IMR-90 (cell line): ENCODE results near the gene CYB5A. TPM values are rescaled to one million over a fixed set of nuclear protein-coding genes. Genes with fewer than 3 reads are reported as not detected.
A peak's percentile ranks its signal among the peaks of the same experiment; 100 is the strongest.
"Not testable (repeated sequence)": the region's sequence is repeated elsewhere in the genome, so short reads cannot be mapped to it uniquely, and the experiment has no call there.

Source experiments
- ATAC-seq: fragments of 200-7000 bp; cut with Tn5 transposase; 2 replicates; pipeline ENCODE4 v1.9.1; 2020; ENCODE audit warnings: low read depth, mild to moderate bottlenecking, moderate library complexity
- BruUV-seq: library from RNA; stranded (reverse); fragments of 400-500 nt; replicated peaks from 2 replicates; lab custom pipeline; 2021; lab: Mats Ljungman, UMichigan
- CTCF ChIA-PET: fragments of 300-600 bp; formaldehyde crosslinking; extraction: SDS; loops from one replicate; lab custom pipeline; 2021; ENCODE audit warnings: antibody characterized with exemption; lab: Yijun Ruan, JAX
- POLR2A ChIA-PET: fragments of 300-600 bp; sonication (Branson Sonifier 250); formaldehyde crosslinking; loops from one replicate; lab custom pipeline; 2022; ENCODE audit warnings: antibody characterized with exemption; ENCODE audit not compliant: unreplicated experiment; lab: Charles Lee
- DNase-seq: peaks from one replicate; pipeline ENCODE4 v3.0.0; 2013
- H2AFZ ChIP-seq: replicated peaks from 2 replicates; pipeline ENCODE3; 2013; ENCODE audit warnings: low read length, mild to moderate bottlenecking; ENCODE audit not compliant: poor library complexity
- H2AK5ac ChIP-seq: 2 replicates; pipeline ENCODE4 v1.6.1; 2013; ENCODE audit warnings: low read depth, low read length, inconsistent platforms
- H2AK9ac ChIP-seq: replicated peaks from 2 replicates; pipeline ENCODE3; 2013; ENCODE audit warnings: mild to moderate bottlenecking, low read depth, low read length, moderate library complexity; ENCODE audit not compliant: poor library complexity
- H2BK120ac ChIP-seq: 2 replicates; pipeline ENCODE4 v1.6.1; 2013; ENCODE audit warnings: low read depth, low read length, inconsistent platforms
- H2BK15ac ChIP-seq: 3 replicates; pipeline ENCODE4 v1.6.1; 2013; ENCODE audit warnings: low read depth, low read length, inconsistent platforms
- H2BK20ac ChIP-seq: 2 replicates; pipeline ENCODE4 v1.6.1; 2013; ENCODE audit warnings: low read depth, mild to moderate bottlenecking, inconsistent platforms, low read length, moderate library complexity
- H2BK5ac ChIP-seq: 2 replicates; pipeline ENCODE4 v1.6.1; 2013; ENCODE audit warnings: mild to moderate bottlenecking, low read depth, low read length, inconsistent platforms; ENCODE audit not compliant: poor library complexity, severe bottlenecking
- H3K14ac ChIP-seq: replicated peaks from 2 replicates; pipeline ENCODE4 v1.6.1; 2013; ENCODE audit warnings: low read depth, low read length, inconsistent platforms
- H3K18ac ChIP-seq: 2 replicates; pipeline ENCODE4 v1.6.1; 2013; ENCODE audit warnings: low read depth, low read length, control low read depth
- H3K23ac ChIP-seq: 2 replicates; pipeline ENCODE4 v1.6.1; 2013; ENCODE audit warnings: low read depth, low read length, inconsistent platforms
- H3K27ac ChIP-seq: 2 replicates; pipeline ENCODE4 v1.5.1; 2013; ENCODE audit warnings: mild to moderate bottlenecking, control low read depth, low read length; ENCODE audit not compliant: insufficient read depth
- H3K27me3 ChIP-seq: 2 replicates; pipeline ENCODE4 v1.6.1; 2013; ENCODE audit warnings: low read length; ENCODE audit not compliant: control insufficient read depth, insufficient read depth
- H3K36me3 ChIP-seq: 2 replicates; pipeline ENCODE4 v1.6.1; 2013; ENCODE audit warnings: low read length, mixed read lengths; ENCODE audit not compliant: control insufficient read depth, insufficient read depth
- H3K4ac ChIP-seq: 2 replicates; pipeline ENCODE4 v1.6.1; 2013; ENCODE audit warnings: low read depth, low read length, inconsistent platforms
- H3K4me1 ChIP-seq: 2 replicates; pipeline ENCODE4 v1.6.1; 2013; ENCODE audit warnings: low read length, mixed read lengths; ENCODE audit not compliant: control insufficient read depth, insufficient read depth
- H3K4me2 ChIP-seq: 2 replicates; pipeline ENCODE4 v1.6.1; 2013; ENCODE audit warnings: low read depth, mild to moderate bottlenecking, control low read depth, low read length, moderate library complexity
- H3K4me3 ChIP-seq: 2 replicates; pipeline ENCODE4 v1.5.1; 2013; ENCODE audit warnings: low read depth, mild to moderate bottlenecking, control low read depth, low read length, moderate library complexity; ENCODE audit not compliant: insufficient read depth
- H3K56ac ChIP-seq: 2 replicates; pipeline ENCODE4 v1.6.1; 2013; ENCODE audit warnings: low read length, inconsistent platforms; ENCODE audit not compliant: insufficient read depth; ENCODE audit errors: extremely low read depth
- H3K79me1 ChIP-seq, 2 experiments: 2 replicates each; pipeline ENCODE4 v1.6.1; 2013; ENCODE audit warnings: low read length in 2 of 2, inconsistent platforms in 1 of 2, low read depth in 1 of 2
- H3K9ac ChIP-seq: 2 replicates; pipeline ENCODE4 v1.6.1; 2013; ENCODE audit warnings: low read depth, low read length, control low read depth
- H3K9me1 ChIP-seq: 2 replicates; pipeline ENCODE4 v1.6.1; 2013; ENCODE audit warnings: low read length, inconsistent platforms; ENCODE audit not compliant: insufficient read depth
- H3K9me3 ChIP-seq: 2 replicates; pipeline ENCODE4 v1.6.1; 2013; ENCODE audit warnings: low read length; ENCODE audit not compliant: control insufficient read depth, insufficient read depth
- H4K20me1 ChIP-seq: 2 replicates; pipeline ENCODE4 v1.6.1; 2013; ENCODE audit warnings: low read length, inconsistent platforms; ENCODE audit not compliant: insufficient read depth
- H4K5ac ChIP-seq: 2 replicates; pipeline ENCODE4 v1.6.1; 2013; ENCODE audit warnings: mild to moderate bottlenecking, low read depth, low read length, control low read depth
- H4K8ac ChIP-seq, 2 experiments: 2 replicates each; pipeline ENCODE4 v1.6.1; 2013; ENCODE audit warnings: low read depth in 2 of 2, low read length in 2 of 2, control low read depth in 1 of 2, inconsistent platforms in 1 of 2
- H4K91ac ChIP-seq: 2 replicates; pipeline ENCODE4 v1.6.1; 2013; ENCODE audit warnings: low read depth, low read length, inconsistent platforms; ENCODE audit not compliant: insufficient read depth
- FOS ChIP-seq: fragments of 150-350 bp; IDR thresholded peaks from 2 replicates; pipeline ENCODE4 v1.6.1; 2016; ENCODE audit warnings: low read depth, low read length
- MAZ ChIP-seq: IDR thresholded peaks from 2 replicates; pipeline ENCODE4 v1.6.1; 2012; ENCODE audit warnings: low read depth, mild to moderate bottlenecking, low read length, improper control_type of control experiment, moderate library complexity, borderline replicate concordance
- MXI1 ChIP-seq: IDR thresholded peaks from 2 replicates; pipeline ENCODE4 v1.6.1; 2012; ENCODE audit warnings: low read depth, mild to moderate bottlenecking, low read length, moderate library complexity, borderline replicate concordance
- NFE2L2 ChIP-seq: fragments of 150-350 bp; IDR thresholded peaks from 2 replicates; pipeline ENCODE4 v1.6.1; 2016; ENCODE audit warnings: low read depth, mild to moderate bottlenecking, low read length
- POLR2A ChIP-seq: IDR thresholded peaks from 2 replicates; pipeline ENCODE4 v1.6.1; 2012; ENCODE audit warnings: mild to moderate bottlenecking, low read depth, low read length
- WGBS, 2 experiments: methylation state at CpG; one replicate each; pipeline versions ENCODE4 v1.1.5 to v1.1.7; 2013; ENCODE audit warnings: missing lambda C conversion rate in 2 of 2; ENCODE audit not compliant: insufficient read length in 1 of 2; ENCODE audit errors: extremely low coverage in 2 of 2; 5-methylcytosine and 5-hydroxymethylcytosine counted together
- dilution Hi-C: fragments of 300-500 bp; cut with HindIII; formaldehyde crosslinking; loops from one replicate; pipeline ENCODE4 v1.14.3; 2018; ENCODE audit warnings: low sequenced_read_pairs; ENCODE audit not compliant: unreplicated experiment
- in situ Hi-C: fragments of 300-500 bp; cut with MboI; formaldehyde crosslinking; loops from 3 replicates; pipeline ENCODE4 v1.14.3; 2019; ENCODE audit warnings: low sequenced_read_pairs, inconsistent platforms, mixed read lengths
- intact Hi-C: fragments of 100-400 bp; cut with micrococcal nuclease; formaldehyde crosslinking; loops from 2 replicates; pipeline ENCODE4 v1.10.0; 2022
- polyA plus RNA-seq, 3 experiments: library from polyadenylated mRNA; depleted of rRNA; stranded (reverse); fragments of >200 nt; gene quantifications; 2 replicates each; pipeline ENCODE4 v1.2.3, GENCODE V29; 2012; ENCODE audit warnings: low replicate concordance in 1 of 3
- total RNA-seq: library from RNA; depleted of rRNA; stranded (reverse); fragments of >200 nt; gene quantifications from 2 replicates; pipeline ENCODE4 v1.2.3, GENCODE V29; 2012

The CYB5A gene
- total and polyA plus RNA-seq, 2 of the 4 experiments (the other 2 are of a cell fraction): 13.4 to 47.9 TPM

- H3K27me3 ChIP-seq: no peaks in the 10 kb centered on the region
- H2BK120ac ChIP-seq: 0 out of 2 replicates have a peak overlapping the region, but pooled peaks have one; percentile 50
- no TSS peak for BruUV-seq
- 100% methylated on average over 1 of the region's 4 CpGs; no CpG with 5 or more reads in 1 of the 2 experiments for WGBS, 2 experiments
- H3K4ac ChIP-seq: no peak overlapping the region
- in situ Hi-C loops (no loop called here), dilution Hi-C loops (no loop called here), intact Hi-C loops (loop anchor here (5.0 kb wide), 1 partner anchor 34 kb away; no protein-coding TSS in a partner anchor)
- H4K8ac ChIP-seq: peak overlapping the region; percentile 29 to 47; a peak in 2 of 4 replicates
- ATAC-seq (peak; percentile 25; the same call in 1 of the 2 replicates), DNase-seq (peak; percentile 19)
- H3K9me1 ChIP-seq: peaks cover 16% of the 10 kb centered on the region
- no peak overlapping the region for H2AK9ac ChIP-seq
- no peaks in the 10 kb centered on the region for H3K36me3 ChIP-seq
- H3K27ac ChIP-seq: no peak overlapping the region
- H3K4me2 ChIP-seq: no peak overlapping the region; the same call in 1 of the 2 replicates
- H2BK20ac ChIP-seq: peak overlapping the region; percentile 59
- no peak overlapping the region for H2AK5ac ChIP-seq
- H2AFZ ChIP-seq: no peak overlapping the region
- peaks cover 19 to 61% of the 10 kb centered on the region in 2 experiments for H3K79me1 ChIP-seq
- TF ChIP-seq FOS: no peak
- no peak for TF ChIP-seq MXI1
- no peak for TF ChIP-seq POLR2A
- TF ChIP-seq NFE2L2: no peak
- no peak for TF ChIP-seq MAZ
- CTCF ChIA-PET: no interaction called here
- H3K4me1 ChIP-seq: peaks cover 20% of the 10 kb centered on the region
- no peak overlapping the region for H3K9ac ChIP-seq
- H4K5ac ChIP-seq: no peak overlapping the region
- H3K14ac ChIP-seq: no peak overlapping the region; the same call in 1 of the 2 replicates
- H2BK15ac ChIP-seq: no peak overlapping the region; the same call in 2 of the 3 replicates
- H3K4me3 ChIP-seq: no peak overlapping the region
- 0 out of 2 replicates have a peak overlapping the region, but pooled peaks have one; percentile 34 for H3K18ac ChIP-seq
- H3K9me3 ChIP-seq: no peaks in the 10 kb centered on the region
- POLR2A ChIA-PET: no interaction called here
- H3K56ac ChIP-seq: no peak overlapping the region
- peaks cover 6% of the 10 kb centered on the region; the same call in 1 of the 2 replicates for H4K20me1 ChIP-seq
- peak overlapping the region; percentile 46; the same call in 1 of the 2 replicates for H3K23ac ChIP-seq
- H2BK5ac ChIP-seq: no peak overlapping the region
- H4K91ac ChIP-seq: peak overlapping the region; percentile 32; the same call in 1 of the 2 replicates
These were observed 5.5 kb downstream of the CYB5A start for GRCh38 chr18:74286106-74286855.

DNA sequence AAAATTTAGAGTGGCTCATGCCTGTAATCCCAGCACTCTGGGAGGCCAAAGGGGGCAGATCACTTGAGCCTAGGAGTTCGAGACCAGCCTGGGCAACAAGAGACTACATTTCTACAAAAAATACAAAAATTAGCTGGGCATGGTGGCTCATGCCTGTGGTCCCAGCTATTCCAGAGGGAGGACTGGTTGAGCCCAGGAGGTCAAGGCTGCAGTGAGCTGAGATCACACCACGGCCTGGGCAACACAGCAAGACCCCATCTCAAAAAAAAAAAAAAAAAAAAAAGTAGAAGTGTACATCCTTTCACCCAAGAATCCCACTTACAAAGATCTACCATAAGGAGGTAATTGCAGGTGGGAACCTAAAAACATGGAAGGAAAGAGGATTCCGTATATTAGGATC is 6.2 kb downstream of the CYB5A start:
- H2AK9ac ChIP-seq, BruUV-seq, in situ Hi-C loops, H2AFZ ChIP-seq, H3K27me3 ChIP-seq, DNase-seq, H2BK5ac ChIP-seq, H4K91ac ChIP-seq, H4K5ac ChIP-seq, ATAC-seq, H2AK5ac ChIP-seq, H3K18ac ChIP-seq, POLR2A ChIA-PET, H4K20me1 ChIP-seq, H3K4me2 ChIP-seq, H3K14ac ChIP-seq, H2BK20ac ChIP-seq, H2BK15ac ChIP-seq, H3K9ac ChIP-seq, H3K27ac ChIP-seq, dilution Hi-C loops, H3K56ac ChIP-seq, H3K9me3 ChIP-seq, H3K36me3 ChIP-seq, H3K4ac ChIP-seq, H3K4me3 ChIP-seq, CTCF ChIA-PET: not testable (repeated sequence)
- H3K9me1 ChIP-seq: peaks cover 16% of the 10 kb centered on the region
- peaks cover 15% of the 10 kb centered on the region for H3K4me1 ChIP-seq
- H2BK120ac ChIP-seq: 0 out of 2 replicates have a peak overlapping the region, but pooled peaks have one; percentile 16
- 100% methylated on average over 1 of the region's 3 CpGs; no CpG with 5 or more reads in 1 of the 2 experiments for WGBS, 2 experiments
- 0 out of 2 replicates have a peak overlapping the region, but pooled peaks have one; percentile 4 for H3K23ac ChIP-seq
- H4K8ac ChIP-seq: 0 out of 4 replicates have a peak overlapping the region, but pooled peaks of 1 of the 2 experiments have one; percentile 47
- intact Hi-C loops: loop anchor here (5.0 kb wide), 1 partner anchor 33 kb away; no protein-coding TSS in a partner anchor
- peaks cover 19 to 62% of the 10 kb centered on the region in 2 experiments for H3K79me1 ChIP-seq
